Spinal cord (tissue), 10 donors: ENCODE measurements around the gene TMEM183A. TPM values are rescaled to one million over a fixed set of nuclear protein-coding genes. Genes with fewer than 3 reads are reported as not detected.
A peak's percentile ranks its signal among the peaks of the same experiment; 100 is the strongest.

Experiments used
- DNase-seq, 6 donors: peaks; one replicate each; pipeline versions ENCODE4 v3.0.0 to v3.0.0-alpha.2; 2013 to 2015; ENCODE audit warnings: low spot score in 6 of 6, low read depth in 4 of 6
- H3K27ac ChIP-seq: one replicate; pipeline ENCODE4 v1.5.1; 2013; ENCODE audit warnings: low read depth, low read length, control low read depth
- H3K27me3 ChIP-seq: one replicate; pipeline ENCODE4 v1.6.1; 2013; ENCODE audit warnings: low read length; ENCODE audit not compliant: control insufficient read depth, insufficient read depth
- H3K36me3 ChIP-seq: one replicate; pipeline ENCODE4 v1.6.1; 2013; ENCODE audit warnings: low read length; ENCODE audit not compliant: control insufficient read depth, insufficient read depth
- H3K4me1 ChIP-seq: one replicate; pipeline ENCODE4 v1.6.1; 2013; ENCODE audit warnings: low read length; ENCODE audit not compliant: control insufficient read depth, insufficient read depth
- H3K4me3 ChIP-seq: one replicate; pipeline ENCODE4 v1.5.1; 2013; ENCODE audit warnings: low read depth, low read length, control low read depth
- H3K9me3 ChIP-seq: one replicate; pipeline ENCODE4 v1.6.1; 2013; ENCODE audit warnings: low read length; ENCODE audit not compliant: control insufficient read depth, insufficient read depth
- WGBS: methylation state at CpG from one replicate; pipeline ENCODE4 v1.1.5; 2013; ENCODE audit warnings: missing lambda C conversion rate; ENCODE audit not compliant: insufficient coverage; 5-methylcytosine and 5-hydroxymethylcytosine counted together
- polyA plus RNA-seq, 2 donors: library from polyadenylated mRNA; unstranded; fragments of 120-200 nt; gene quantifications; one replicate each; pipeline ENCODE4 v1.2.1, GENCODE V29; 2013; ENCODE audit not compliant: insufficient read length in 2 of 2
- total RNA-seq, 2 donors: library from RNA; depleted of rRNA in 1 of 2; stranded (reverse); fragments of 120-200 nt in 1 of 2; fragments of >200 nt in 1 of 2; gene quantifications; one replicate each; pipeline versions ENCODE4 v1.2.3 to v1.2.4, GENCODE V29; 2013 to 2014
- donor health status: healthy.

TMEM183A gene
- total and polyA plus RNA-seq, 4 donors: 76.6 to 90.5 (median 81.0) TPM

- Histone ChIP-seq H3K27me3 (no peaks in the 10 kb centered on the region), H3K9me3 (no peaks in the 10 kb centered on the region), H3K36me3 (peaks cover 9% of the 10 kb centered on the region), H3K4me3 (no peak overlapping the region), H3K4me1 (peaks cover 18% of the 10 kb centered on the region), H3K27ac (no peak overlapping the region)
- DNase-seq: no peak
- 86% methylated on average over 3 of the region's 4 CpGs for WGBS
These were observed 29.0 kb downstream of the TMEM183A start for GRCh38 chr1:203036135-203036534.

- no peak overlapping the region for H3K27ac ChIP-seq
- 33% methylated on average over 1 of the region's 2 CpGs for WGBS
- peaks cover 9% of the 10 kb centered on the region for H3K36me3 ChIP-seq
- H3K4me3 ChIP-seq: no peak overlapping the region
- no peaks in the 10 kb centered on the region for H3K9me3 ChIP-seq
- peaks cover 18% of the 10 kb centered on the region for H3K4me1 ChIP-seq
- DNase-seq: no peak
- no peaks in the 10 kb centered on the region for H3K27me3 ChIP-seq
These were observed 29.4 kb downstream of the TMEM183A start for GRCh38 chr1:203036537-203036936.

- peaks cover 9% of the 10 kb centered on the region for H3K36me3 ChIP-seq
- H3K9me3 ChIP-seq: no peaks in the 10 kb centered on the region
- H3K4me1 ChIP-seq: peaks cover 18% of the 10 kb centered on the region
- no peak overlapping the region for H3K27ac ChIP-seq
- WGBS: 84% methylated on average over 7 of the region's 10 CpGs
- DNase-seq: no peak
- no peaks in the 10 kb centered on the region for H3K27me3 ChIP-seq
- H3K4me3 ChIP-seq: no peak overlapping the region
These were observed 30.5 kb downstream of the TMEM183A start for GRCh38 chr1:203037509-203038190.

GRCh38 chr1:203038217-203038741 is 31.1 kb downstream of the TMEM183A start:
- WGBS: 56% methylated on average over 9 of the region's 9 CpGs
- Histone ChIP-seq H3K27me3 (no peaks in the 10 kb centered on the region), H3K4me3 (no peak overlapping the region), H3K4me1 (peaks cover 18% of the 10 kb centered on the region), H3K9me3 (no peaks in the 10 kb centered on the region), H3K36me3 (peaks cover 11% of the 10 kb centered on the region), H3K27ac (no peak overlapping the region)
- peak in 2 of 6 donors; percentile 20 to 41 for DNase-seq

- H3K27me3 ChIP-seq: no peaks in the 10 kb centered on the region
- 73% methylated on average over 16 of the region's 22 CpGs for WGBS
- H3K27ac ChIP-seq: no peak overlapping the region
- DNase-seq: peak; percentile 33 to 94 (median 62)
- H3K4me1 ChIP-seq: peaks cover 18% of the 10 kb centered on the region
- no peak overlapping the region for H3K4me3 ChIP-seq
- no peaks in the 10 kb centered on the region for H3K9me3 ChIP-seq
- peaks cover 18% of the 10 kb centered on the region for H3K36me3 ChIP-seq
These were observed 31.9 kb downstream of the TMEM183A start for GRCh38 chr1:203038891-203039608.

- peaks cover 18% of the 10 kb centered on the region for H3K4me1 ChIP-seq
- H3K27ac ChIP-seq: no peak overlapping the region
- H3K36me3 ChIP-seq: peaks cover 25% of the 10 kb centered on the region
- 63% methylated on average over 6 of the region's 11 CpGs for WGBS
- DNase-seq: no peak
- H3K27me3 ChIP-seq: no peaks in the 10 kb centered on the region
- no peak overlapping the region for H3K4me3 ChIP-seq
- no peaks in the 10 kb centered on the region for H3K9me3 ChIP-seq
These were observed 32.7 kb downstream of the TMEM183A start for GRCh38 chr1:203039609-203040512.

GRCh38 chr1:203040513-203041275 is 33.5 kb downstream of the TMEM183A start:
- H3K9me3 ChIP-seq: no peaks in the 10 kb centered on the region
- H3K4me3 ChIP-seq: no peak overlapping the region
- no peak for DNase-seq
- peaks cover 28% of the 10 kb centered on the region for H3K36me3 ChIP-seq
- WGBS: 66% methylated on average over 5 of the region's 5 CpGs
- H3K27me3 ChIP-seq: no peaks in the 10 kb centered on the region
- H3K4me1 ChIP-seq: peaks cover 18% of the 10 kb centered on the region
- H3K27ac ChIP-seq: no peak overlapping the region

- H3K36me3 ChIP-seq: peaks cover 34% of the 10 kb centered on the region
- no peaks in the 10 kb centered on the region for H3K27me3 ChIP-seq
- DNase-seq: no peak
- no peaks in the 10 kb centered on the region for H3K9me3 ChIP-seq
- H3K27ac ChIP-seq: no peak overlapping the region
- H3K4me3 ChIP-seq: no peak overlapping the region
- 89% methylated on average over 3 of the region's 3 CpGs for WGBS
- peaks cover 22% of the 10 kb centered on the region for H3K4me1 ChIP-seq
These were observed 34.3 kb downstream of the TMEM183A start for GRCh38 chr1:203041351-203041932.
